Hematopoietic multipotent progenitor cell treated with erythropoietin and hydrocortisone succinate and interleukin-3 and kit ligand, for 17 days (in vitro differentiated cells): Measurements from ENCODE around the gene TMX3.

Source experiments
- DNase-seq: peaks from one replicate; pipeline ENCODE4 v3.0.0-alpha.2; 2015; ENCODE audit warnings: low spot score

The TMX3 gene

GRCh38 chr18:68707646-68708045 lies 7.3 kb downstream of the TMX3 start:
- DNase-seq, result no peak

- no peak for DNase-seq
Observed at GRCh38 chr18:68705119-68705518, 9.8 kb downstream of the TMX3 start.

- DNase-seq, result no peak
Observed at GRCh38 chr18:68703326-68703725, 11.6 kb downstream of the TMX3 start.

GRCh38 chr18:68701353-68701752 lies 13.6 kb downstream of the TMX3 start:
- no peak for DNase-seq

GRCh38 chr18:68699043-68699442 lies 15.9 kb downstream of the TMX3 start:
- DNase-seq, result no peak

GRCh38 chr18:68696937-68697336 lies 18.0 kb downstream of the TMX3 start:
- no peak for DNase-seq

- DNase-seq, result no peak
Observed at GRCh38 chr18:68694316-68694715, 20.6 kb downstream of the TMX3 start.

- DNase-seq, result no peak
Observed at GRCh38 chr18:68693091-68693815, 21.7 kb downstream of the TMX3 start.

GRCh38 chr18:68679528-68679927 lies 35.4 kb downstream of the TMX3 start:
- DNase-seq, result no peak

GRCh38 chr18:68676913-68677312 lies 38.0 kb downstream of the TMX3 start:
- DNase-seq, result no peak

- DNase-seq, result no peak
Observed at GRCh38 chr18:68667121-68667520, 47.8 kb downstream of the TMX3 start.

- no peak for DNase-seq
Observed at GRCh38 chr18:68666381-68666780, 48.5 kb downstream of the TMX3 start.

GRCh38 chr18:68665628-68666027 lies 49.3 kb downstream of the TMX3 start:
- DNase-seq, result no peak

- no peak for DNase-seq
Observed at GRCh38 chr18:68662754-68663153, 52.2 kb downstream of the TMX3 start.

- DNase-seq, result peak; percentile 5
Observed at GRCh38 chr18:68660354-68661183, 54.3 kb downstream of the TMX3 start.

GRCh38 chr18:68648191-68648590 lies 66.7 kb downstream of the TMX3 start:
- no peak for DNase-seq

- DNase-seq, result no peak
Observed at GRCh38 chr18:68642003-68642402, 72.9 kb downstream of the TMX3 start.

- DNase-seq, result no peak
Observed at GRCh38 chr18:68640861-68641260, 74.0 kb downstream of the TMX3 start.

- no peak for DNase-seq
Observed at GRCh38 chr18:68638613-68639012, 76.3 kb downstream of the TMX3 start.

GRCh38 chr18:68627812-68628211 lies 87.1 kb downstream of the TMX3 start:
- DNase-seq, result no peak
